ENCODE data around the gene MAPK8IP1. TPM values are rescaled to one million over a fixed set of nuclear protein-coding genes. Genes with fewer than 3 reads are reported as not detected.

The MAPK8IP1 gene
- total RNA-seq, 1 donor from 2014 or later = 7.7 TPM

- no peak for DNase-seq (ENCODE audit: low spot score)
Measured at GRCh38 chr11:45907911-45908370, 22.5 kb downstream of the MAPK8IP1 start.

- DNase-seq (ENCODE audit: low spot score) = no peak
Measured at GRCh38 chr11:45909594-45910475, 24.4 kb downstream of the MAPK8IP1 start.

- no peak for DNase-seq (ENCODE audit: low spot score)
Measured at GRCh38 chr11:45910623-45911022, 25.2 kb downstream of the MAPK8IP1 start.

GRCh38 chr11:45913514-45913913 is 28.1 kb downstream of the MAPK8IP1 start:
- no peak for DNase-seq (ENCODE audit: low spot score)

- DNase-seq (ENCODE audit: low spot score) = no peak
Measured at GRCh38 chr11:45913942-45914635, 28.6 kb downstream of the MAPK8IP1 start.

- no peak for DNase-seq (ENCODE audit: low spot score)
Measured at GRCh38 chr11:45915446-45915845, 30.0 kb downstream of the MAPK8IP1 start.

GRCh38 chr11:45917286-45917622 is 31.8 kb downstream of the MAPK8IP1 start:
- no peak for DNase-seq (ENCODE audit: low spot score)

GRCh38 chr11:45917623-45918330 is 32.3 kb downstream of the MAPK8IP1 start, which contains the start of gene PEX16:
Gene PEX16, minus strand, starts transcription at chr11:45917877. Its CDS starts 66 bp downstream, at chr11:45917811.
- DNase-seq (ENCODE audit: low spot score) = peak; percentile 100

GRCh38 chr11:45918331-45918941 is 33.0 kb downstream of the MAPK8IP1 start:
- peak; percentile 71 for DNase-seq (ENCODE audit: low spot score)

GRCh38 chr11:45918962-45919675 is 33.7 kb downstream of the MAPK8IP1 start:
- no peak for DNase-seq (ENCODE audit: low spot score)

GRCh38 chr11:45919806-45920530 is 34.5 kb downstream of the MAPK8IP1 start:
- no peak for DNase-seq (ENCODE audit: low spot score)

GRCh38 chr11:45920531-45921477 is 35.4 kb downstream of the MAPK8IP1 start:
- no peak for DNase-seq (ENCODE audit: low spot score)

- DNase-seq (ENCODE audit: low spot score) = no peak
Measured at GRCh38 chr11:45921561-45922424, 36.3 kb downstream of the MAPK8IP1 start.

GRCh38 chr11:45922425-45923082 is 37.1 kb downstream of the MAPK8IP1 start, which contains the start of gene LARGE2:
Gene LARGE2, plus strand, starts transcription at chr11:45922656. Its CDS starts 227 bp downstream, at chr11:45922883.
- no peak for DNase-seq (ENCODE audit: low spot score)

- no peak for DNase-seq (ENCODE audit: low spot score)
Measured at GRCh38 chr11:45924036-45924915, 38.8 kb downstream of the MAPK8IP1 start.

- no peak for DNase-seq (ENCODE audit: low spot score)
Measured at GRCh38 chr11:45924927-45925326, 39.5 kb downstream of the MAPK8IP1 start.
